Measurements from ENCODE around the gene GTPBP4. TPM values are rescaled to one million over a fixed set of nuclear protein-coding genes. Genes with fewer than 3 reads are reported as not detected.

GTPBP4 gene
- total RNA-seq, 1 donor: 27.1 TPM

- H3K79me2 ChIP-seq (ENCODE audit: insufficient read depth, low read length): peaks cover 73% of the 10 kb centered on the region
- H3K4me3 ChIP-seq (ENCODE audit: insufficient read depth, low read length): no peak overlapping the region
- H2AFZ ChIP-seq (ENCODE audit: low read length): no peak overlapping the region
- H3K4me1 ChIP-seq (ENCODE audit: insufficient read depth, low read length): no peaks in the 10 kb centered on the region
- H3K36me3 ChIP-seq (ENCODE audit: insufficient read depth, low read length): peaks cover 99% of the 10 kb centered on the region
- no peak overlapping the region for H3K27ac ChIP-seq (ENCODE audit: low read depth, low read length)
- DNase-seq (ENCODE audit: insufficient read length, low spot score, missing footprints): no peak
- H3K9me3 ChIP-seq (ENCODE audit: low read depth, low read length): peaks cover 3% of the 10 kb centered on the region
- H4K20me1 ChIP-seq (ENCODE audit: insufficient read depth, low read length): peaks cover 42% of the 10 kb centered on the region
- H3K4me2 ChIP-seq (ENCODE audit: insufficient read depth, low read length): no peak overlapping the region
- no peaks in the 10 kb centered on the region for H3K27me3 ChIP-seq (ENCODE audit: insufficient read depth, low read length)
- TF ChIP-seq CTCF (IDR thresholded peaks at IDR 0.05; ENCODE audit: extremely low read depth, low read depth, low read length): no peak
Observed at GRCh38 chr10:1002425-1003006, 14.3 kb downstream of the GTPBP4 start.

- TF ChIP-seq CTCF (IDR thresholded peaks at IDR 0.05; ENCODE audit: extremely low read depth, low read depth, low read length): no peak
- Histone ChIP-seq H3K27ac (ENCODE audit: low read depth, low read length) (no peak overlapping the region), H3K36me3 (ENCODE audit: insufficient read depth, low read length) (peaks cover 99% of the 10 kb centered on the region), H2AFZ (ENCODE audit: low read length) (no peak overlapping the region), H3K4me1 (ENCODE audit: insufficient read depth, low read length) (no peaks in the 10 kb centered on the region), H3K27me3 (ENCODE audit: insufficient read depth, low read length) (no peaks in the 10 kb centered on the region), H4K20me1 (ENCODE audit: insufficient read depth, low read length) (peaks cover 36% of the 10 kb centered on the region), H3K4me2 (ENCODE audit: insufficient read depth, low read length) (no peak overlapping the region), H3K9me3 (ENCODE audit: low read depth, low read length) (peaks cover 3% of the 10 kb centered on the region), H3K79me2 (ENCODE audit: insufficient read depth, low read length) (peaks cover 63% of the 10 kb centered on the region), H3K4me3 (ENCODE audit: insufficient read depth, low read length) (no peak overlapping the region)
- DNase-seq (ENCODE audit: insufficient read length, low spot score, missing footprints): no peak
Observed at GRCh38 chr10:1003884-1004670, 15.8 kb downstream of the GTPBP4 start.

- peaks cover 36% of the 10 kb centered on the region for H4K20me1 ChIP-seq (ENCODE audit: insufficient read depth, low read length)
- no peak overlapping the region for H3K27ac ChIP-seq (ENCODE audit: low read depth, low read length)
- peaks cover 93% of the 10 kb centered on the region for H3K36me3 ChIP-seq (ENCODE audit: insufficient read depth, low read length)
- DNase-seq (ENCODE audit: insufficient read length, low spot score, missing footprints): no peak
- H3K4me1 ChIP-seq (ENCODE audit: insufficient read depth, low read length): no peaks in the 10 kb centered on the region
- peaks cover 3% of the 10 kb centered on the region for H3K9me3 ChIP-seq (ENCODE audit: low read depth, low read length)
- no peak overlapping the region for H3K4me2 ChIP-seq (ENCODE audit: insufficient read depth, low read length)
- no peak overlapping the region for H3K4me3 ChIP-seq (ENCODE audit: insufficient read depth, low read length)
- peaks cover 47% of the 10 kb centered on the region for H3K79me2 ChIP-seq (ENCODE audit: insufficient read depth, low read length)
- H2AFZ ChIP-seq (ENCODE audit: low read length): no peak overlapping the region
- no peak for TF ChIP-seq CTCF (IDR thresholded peaks at IDR 0.05; ENCODE audit: extremely low read depth, low read depth, low read length)
- H3K27me3 ChIP-seq (ENCODE audit: insufficient read depth, low read length): no peaks in the 10 kb centered on the region
Observed at GRCh38 chr10:1006573-1006972, 18.3 kb downstream of the GTPBP4 start.

GRCh38 chr10:1007583-1007982, 19.3 kb downstream of the GTPBP4 start:
- Histone ChIP-seq H2AFZ (ENCODE audit: low read length) (no peak overlapping the region), H3K79me2 (ENCODE audit: insufficient read depth, low read length) (peaks cover 37% of the 10 kb centered on the region), H4K20me1 (ENCODE audit: insufficient read depth, low read length) (peaks cover 31% of the 10 kb centered on the region), H3K36me3 (ENCODE audit: insufficient read depth, low read length) (peaks cover 93% of the 10 kb centered on the region), H3K4me3 (ENCODE audit: insufficient read depth, low read length) (no peak overlapping the region), H3K27me3 (ENCODE audit: insufficient read depth, low read length) (no peaks in the 10 kb centered on the region), H3K4me2 (ENCODE audit: insufficient read depth, low read length) (no peak overlapping the region), H3K4me1 (ENCODE audit: insufficient read depth, low read length) (no peaks in the 10 kb centered on the region), H3K27ac (ENCODE audit: low read depth, low read length) (no peak overlapping the region), H3K9me3 (ENCODE audit: low read depth, low read length) (no peaks in the 10 kb centered on the region)
- no peak for TF ChIP-seq CTCF (IDR thresholded peaks at IDR 0.05; ENCODE audit: extremely low read depth, low read depth, low read length)
- DNase-seq (ENCODE audit: insufficient read length, low spot score, missing footprints): no peak

Measured in osteoblast (primary cell).